H1 (cell line): Measurements from ENCODE around the gene CLEC4E. TPM values are rescaled to one million over a fixed set of nuclear protein-coding genes. Genes with fewer than 3 reads are reported as not detected.

Experiments
- CTCF ChIA-PET: fragments of 300-600 bp; sonication (Branson Sonifier 250); formaldehyde crosslinking; loops from one replicate; lab custom pipeline; 2021; ENCODE audit not compliant: partially characterized antibody; lab: Charles Lee
- POLR2A ChIA-PET: fragments of 300-600 bp; sonication (Branson Sonifier 250); formaldehyde crosslinking; loops from one replicate; lab custom pipeline; 2021; ENCODE audit warnings: inconsistent platforms; ENCODE audit not compliant: partially characterized antibody; lab: Charles Lee
- DNase-seq, 2 experiments: peaks; one replicate each; pipeline versions ENCODE4 v3.0.0 to v3.0.0-alpha.2; 2010 to 2022; ENCODE audit warnings: low spot score in 2 of 2, low read depth in 1 of 2, mixed read lengths in 1 of 2
- FAIRE-seq: peaks from 2 replicates; lab custom pipeline; 2011; peaks lifted over from hg19 to GRCh38; lab: Jason Lieb, UNC
- H2AFZ ChIP-seq: 2 replicates; pipeline ENCODE4 v1.8.1; 2012; ENCODE audit warnings: low read length, inconsistent platforms
- H2AK5ac ChIP-seq: 2 replicates; pipeline ENCODE4 v1.6.1; 2013; ENCODE audit warnings: low read depth, low read length
- H2BK120ac ChIP-seq: replicated peaks from 2 replicates; pipeline ENCODE3; 2013; ENCODE audit warnings: low read depth, low read length, inconsistent platforms
- H2BK12ac ChIP-seq: 2 replicates; pipeline ENCODE4 v1.6.1; 2013; ENCODE audit warnings: low read depth, low read length
- H2BK15ac ChIP-seq: 2 replicates; pipeline ENCODE4 v1.6.1; 2013; ENCODE audit warnings: low read length
- H2BK20ac ChIP-seq: 2 replicates; pipeline ENCODE4 v1.6.1; 2013; ENCODE audit warnings: low read length
- H2BK5ac ChIP-seq: 2 replicates; pipeline ENCODE4 v1.6.1; 2013; ENCODE audit warnings: low read depth, low read length
- H3K14ac ChIP-seq: 2 replicates; pipeline ENCODE4 v1.6.1; 2013; ENCODE audit warnings: inconsistent platforms; ENCODE audit not compliant: insufficient read length
- H3K18ac ChIP-seq: 2 replicates; pipeline ENCODE4 v1.6.1; 2013; ENCODE audit warnings: low read length; ENCODE audit errors: extremely low read depth
- H3K23ac ChIP-seq: 2 replicates; pipeline ENCODE4 v1.6.1; 2013; ENCODE audit warnings: inconsistent platforms; ENCODE audit not compliant: insufficient read length
- H3K23me2 ChIP-seq: 2 replicates; pipeline ENCODE4 v1.6.1; 2013; ENCODE audit warnings: low read depth, low read length
- H3K27ac ChIP-seq: 2 replicates; pipeline ENCODE4 v1.6.1; 2011; ENCODE audit warnings: low read depth, low read length, inconsistent platforms
- H3K27me3 ChIP-seq, 4 experiments: replicated peaks in 1 of 4; 1 replicate in 1 of 4; 2 replicates in 3 of 4; pipeline versions ENCODE4 v1.6.1 to v1.8.1; 2011 to 2013; ENCODE audit warnings: low read length in 3 of 4, mild to moderate bottlenecking in 3 of 4, inconsistent platforms in 2 of 4, mixed read lengths in 2 of 4, moderate library complexity in 1 of 4; ENCODE audit not compliant: control insufficient read depth in 3 of 4, insufficient read depth in 3 of 4; ENCODE audit errors: extremely low read depth in 1 of 4
- H3K36me3 ChIP-seq, 4 experiments: 2 replicates each; pipeline versions ENCODE4 v1.6.1 to v1.8.1; 2011 to 2013; ENCODE audit warnings: mild to moderate bottlenecking in 4 of 4, low read length in 3 of 4, moderate library complexity in 2 of 4, control low read depth in 1 of 4, inconsistent platforms in 1 of 4; ENCODE audit not compliant: insufficient read depth in 4 of 4, control insufficient read depth in 2 of 4
- H3K4ac ChIP-seq: replicated peaks from 2 replicates; pipeline ENCODE3; 2013; ENCODE audit warnings: low read length, low read depth, mixed read lengths, inconsistent platforms; ENCODE audit not compliant: insufficient read length
- H3K4me1 ChIP-seq, 4 experiments: replicated peaks in 1 of 4; 1 replicate in 1 of 4; 2 replicates in 3 of 4; pipeline versions ENCODE4 v1.6.1 to v1.8.1; 2011 to 2013; ENCODE audit warnings: low read length in 3 of 4, inconsistent platforms in 2 of 4, mixed read lengths in 1 of 4; ENCODE audit not compliant: insufficient read depth in 4 of 4, control insufficient read depth in 3 of 4
- H3K4me2 ChIP-seq, 2 experiments: 2 replicates each; pipeline versions ENCODE4 v1.6.1 to v1.8.1; 2011 to 2013; ENCODE audit warnings: low read depth in 2 of 2, low read length in 2 of 2, control low read depth in 1 of 2, inconsistent platforms in 1 of 2, mild to moderate bottlenecking in 1 of 2; ENCODE audit not compliant: insufficient read depth in 1 of 2
- H3K4me3 ChIP-seq, 4 experiments: fragments of 200-600, 300-600 bp in 1 of 4; sonication (generic), shearing (Covaris generic), sonication (Bioruptor Twin) in 1 of 4; 2 replicates each; pipeline versions ENCODE4 v1.5.1 to v1.8.1; 2011 to 2016; ENCODE audit warnings: low read length in 4 of 4, low read depth in 3 of 4, control low read depth in 2 of 4, inconsistent platforms in 2 of 4, mild to moderate bottlenecking in 2 of 4, mixed read lengths in 1 of 4, moderate library complexity in 1 of 4; ENCODE audit not compliant: insufficient read depth in 2 of 4; ENCODE audit errors: extremely low read depth in 1 of 4
- H3K56ac ChIP-seq: replicated peaks from 2 replicates; pipeline ENCODE3; 2013; ENCODE audit warnings: low read depth, mild to moderate bottlenecking, mixed read lengths, low read length, inconsistent platforms; ENCODE audit not compliant: insufficient read length
- H3K79me1 ChIP-seq: 2 replicates; pipeline ENCODE4 v1.6.1; 2013; ENCODE audit warnings: low read depth, low read length, control low read depth
- H3K79me2 ChIP-seq, 2 experiments: 2 replicates each; pipeline versions ENCODE4 v1.6.1 to v1.8.1; 2012 to 2013; ENCODE audit warnings: low read length in 2 of 2, mild to moderate bottlenecking in 2 of 2, inconsistent platforms in 1 of 2; ENCODE audit not compliant: insufficient read depth in 2 of 2, control insufficient read depth in 1 of 2
- H3K9ac ChIP-seq, 4 experiments: replicated peaks in 1 of 4; 1 replicate in 1 of 4; 2 replicates in 3 of 4; pipeline versions ENCODE4 v1.6.1 to v1.8.1; 2011 to 2013; ENCODE audit warnings: low read depth in 3 of 4, low read length in 3 of 4, control low read depth in 2 of 4, mild to moderate bottlenecking in 2 of 4, moderate library complexity in 2 of 4, inconsistent platforms in 1 of 4; ENCODE audit errors: extremely low read depth in 1 of 4
- H3K9me3 ChIP-seq, 2 experiments: 2 replicates each; pipeline versions ENCODE4 v1.6.1 to v1.8.1; 2012 to 2013; ENCODE audit warnings: mild to moderate bottlenecking in 2 of 2, moderate library complexity in 2 of 2, control low read depth in 1 of 2, inconsistent platforms in 1 of 2, low read depth in 1 of 2, low read length in 1 of 2, mixed read lengths in 1 of 2; ENCODE audit not compliant: insufficient read depth in 2 of 2
- H4K20me1 ChIP-seq, 2 experiments: replicated peaks in 1 of 2; 2 replicates each; pipeline versions ENCODE3 to v1.8.1; 2011 to 2013; ENCODE audit warnings: inconsistent platforms in 2 of 2, low read length in 2 of 2, mild to moderate bottlenecking in 1 of 2; ENCODE audit not compliant: insufficient read depth in 2 of 2, control insufficient read depth in 1 of 2
- H4K5ac ChIP-seq: 2 replicates; pipeline ENCODE4 v1.6.1; 2013; ENCODE audit warnings: low read length, low read depth, mixed read lengths, inconsistent platforms; ENCODE audit not compliant: insufficient read length
- H4K8ac ChIP-seq: 2 replicates; pipeline ENCODE4 v1.8.0; 2013; ENCODE audit warnings: mild to moderate bottlenecking, moderate library complexity, low read length, inconsistent platforms; ENCODE audit not compliant: insufficient read depth; ENCODE audit errors: extremely low read depth
- H4K91ac ChIP-seq: replicated peaks from 2 replicates; pipeline ENCODE3; 2013; ENCODE audit warnings: low read length, mixed read lengths, inconsistent platforms; ENCODE audit not compliant: insufficient read length
- CBX5 ChIP-seq: fragments of 300-800, 300-1000 bp; sonication (generic); IDR thresholded peaks from 2 replicates; pipeline ENCODE4 v1.7.1; 2016; ENCODE audit warnings: antibody characterized with exemption, low read length, low read depth
- CREB1 ChIP-seq: IDR thresholded peaks from 2 replicates; pipeline ENCODE4 v1.6.1; 2012; ENCODE audit warnings: inconsistent platforms
- HDAC2 ChIP-seq, 2 experiments: fragments of 300-600 bp in 1 of 2; sonication (generic) in 1 of 2; IDR thresholded peaks; 2 replicates each; pipeline ENCODE4 v1.6.1; 2011 to 2012; ENCODE audit warnings: low read depth in 2 of 2, low read length in 2 of 2, mild to moderate bottlenecking in 2 of 2, moderate library complexity in 2 of 2, borderline replicate concordance in 1 of 2, inconsistent platforms in 1 of 2
- KDM4A ChIP-seq: IDR thresholded peaks from one replicate; pipeline ENCODE4 v1.7.1; 2012; ENCODE audit warnings: low read depth, mild to moderate bottlenecking, moderate library complexity, low read length, inconsistent platforms; ENCODE audit not compliant: severe bottlenecking
- KDM5A ChIP-seq: fragments of 200-600 bp; IDR thresholded peaks from 2 replicates; pipeline ENCODE4 v1.7.1; 2012; ENCODE audit warnings: mild to moderate bottlenecking, low read length, inconsistent platforms, mixed read lengths
- SIN3A ChIP-seq, 2 experiments: IDR thresholded peaks in 1 of 2; conservative IDR thresholded peaks in 1 of 2; 2 replicates each; pipeline ENCODE4 v1.6.1; 2011 to 2012; ENCODE audit warnings: low read length in 2 of 2, improper control_type of control experiment in 1 of 2, low read depth in 1 of 2, mild to moderate bottlenecking in 1 of 2
- WGBS, 2 experiments: shearing (Covaris generic) in 1 of 2; methylation state at CpG; one replicate each; pipeline versions ENCODE4 v1.1.6 to v1.1.7; 2013 to 2015; ENCODE audit warnings: low lambda C conversion rate in 2 of 2, mixed read lengths in 2 of 2, inconsistent platforms in 1 of 2, low coverage in 1 of 2, missing lambda C conversion rate in 1 of 2; ENCODE audit not compliant: insufficient replicate concordance in 2 of 2, insufficient coverage in 1 of 2, insufficient read length in 1 of 2; ENCODE audit errors: extremely low coverage in 1 of 2, missing lambda C conversion rate in 1 of 2; 5-methylcytosine and 5-hydroxymethylcytosine counted together
- polyA plus RNA-seq, 7 experiments: library from polyadenylated mRNA; depleted of rRNA in 3 of 7; stranded (reverse) in 5 of 7; unstranded in 2 of 7; fragments of >200 nt in 5 of 7; fragments of 200-250 nt in 2 of 7; gene quantifications; 1 replicate in 5 of 7; 2 replicates in 1 of 7; 4 replicates in 1 of 7; pipeline versions ENCODE4 v1.2.1 to v1.2.3, GENCODE V29; 2011 to 2013; ENCODE audit warnings: missing spikeins in 2 of 7, mixed read lengths in 2 of 7
- total RNA-seq: library from RNA; stranded (reverse); fragmentation: NEBNext Ultra II Directional; extraction: Animal tissue kit (Norgen Biotek cat#: 25700); gene quantifications from 2 replicates; pipeline ENCODE4 v1.2.1, GENCODE V29; 2021

Gene CLEC4E
- total and polyA plus RNA-seq, 2 of the 8 experiments (the other 6 are each of a cell fraction or from before 2014, with no cell fraction given): 0.03 TPM; not detected in 1

DNA sequence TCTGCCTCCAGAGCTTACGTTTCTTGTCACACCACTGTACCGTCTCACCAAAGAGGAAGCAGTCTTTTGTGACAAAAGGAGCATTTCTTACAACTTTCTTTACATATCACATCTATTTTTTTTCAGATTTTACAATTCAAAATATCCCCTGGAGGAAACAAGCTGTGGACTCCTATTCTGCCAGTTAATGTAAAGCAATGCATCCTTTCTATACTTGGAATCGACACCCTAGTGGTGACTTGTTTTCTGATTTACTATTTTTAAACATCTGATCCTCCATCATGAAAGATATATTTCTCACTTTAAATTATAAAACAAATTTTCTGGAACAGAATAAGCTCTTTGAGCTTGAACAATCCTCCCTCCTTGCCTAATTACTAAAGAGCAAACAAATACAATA is 37.2 kb upstream of the CLEC4E start:
- H4K91ac ChIP-seq: no peak overlapping the region
- no peak overlapping the region for H2BK120ac ChIP-seq
- no peaks in the 10 kb centered on the region for H3K4me1 ChIP-seq
- WGBS, 2 experiments: 84% methylated on average over 3 of the region's 3 CpGs; no CpG with 5 or more reads in 1 of the 2 experiments
- no peak overlapping the region for H2BK15ac ChIP-seq
- H4K5ac ChIP-seq: no peak overlapping the region
- no peak overlapping the region for H3K18ac ChIP-seq
- no peak overlapping the region for H3K23ac ChIP-seq
- H3K9ac ChIP-seq: no peak overlapping the region
- H3K4me3 ChIP-seq: no peak overlapping the region
- no peaks in the 10 kb centered on the region for H3K27me3 ChIP-seq
- no peak overlapping the region for H2AK5ac ChIP-seq
- FAIRE-seq (no peak), DNase-seq (no peak)
- no peak overlapping the region for H3K4ac ChIP-seq
- no peak overlapping the region for H2AFZ ChIP-seq
- no peak overlapping the region for H3K14ac ChIP-seq
- no peaks in the 10 kb centered on the region for H4K20me1 ChIP-seq
- no peak overlapping the region for H2BK20ac ChIP-seq
- no peak overlapping the region for H3K27ac ChIP-seq
- H3K4me2 ChIP-seq: no peak overlapping the region
- H3K9me3 ChIP-seq: no peaks in the 10 kb centered on the region
- H2BK5ac ChIP-seq: no peak overlapping the region
- no peak overlapping the region for H4K8ac ChIP-seq
- POLR2A ChIA-PET: interaction anchor here (1.0 kb wide), 1 partner anchor 17 kb away, joined by 3 read pairs; no protein-coding TSS in a partner anchor
- H2BK12ac ChIP-seq: no peak overlapping the region
- no peaks in the 10 kb centered on the region for H3K23me2 ChIP-seq
- no peak overlapping the region for H3K56ac ChIP-seq
- no peaks in the 10 kb centered on the region for H3K36me3 ChIP-seq
- CTCF ChIA-PET: interaction anchor here (1.0 to 2.7 kb wide), 7 partner anchors 10 to 459 kb away, joined by 3 to 11 read pairs (median 4); no protein-coding TSS in a partner anchor
- no peaks in the 10 kb centered on the region for H3K79me1 ChIP-seq
- H3K79me2 ChIP-seq: no peaks in the 10 kb centered on the region
- no peak for TF ChIP-seq CBX5
- no peak for TF ChIP-seq KDM5A
- no peak for TF ChIP-seq SIN3A (conservative IDR thresholded peaks at IDR 0.05 in 1 of 2, IDR thresholded peaks at IDR 0.05 in 1 of 2; ENCODE audit: low read depth in 1 of 2, low read length in 2 of 2)
- no peak for TF ChIP-seq HDAC2 (IDR thresholded peaks at IDR 0.05; ENCODE audit: borderline replicate concordance in 1 of 2, low read depth in 2 of 2, low read length in 2 of 2)
- TF ChIP-seq CREB1: no peak
- no peak for TF ChIP-seq KDM4A
